Measurements from ENCODE around the gene VWDE. TPM values are rescaled to one million over a fixed set of nuclear protein-coding genes. Genes with fewer than 3 reads are reported as not detected.

VWDE gene
- total RNA-seq, 4 donors from 2014 or later = not detected

DNA sequence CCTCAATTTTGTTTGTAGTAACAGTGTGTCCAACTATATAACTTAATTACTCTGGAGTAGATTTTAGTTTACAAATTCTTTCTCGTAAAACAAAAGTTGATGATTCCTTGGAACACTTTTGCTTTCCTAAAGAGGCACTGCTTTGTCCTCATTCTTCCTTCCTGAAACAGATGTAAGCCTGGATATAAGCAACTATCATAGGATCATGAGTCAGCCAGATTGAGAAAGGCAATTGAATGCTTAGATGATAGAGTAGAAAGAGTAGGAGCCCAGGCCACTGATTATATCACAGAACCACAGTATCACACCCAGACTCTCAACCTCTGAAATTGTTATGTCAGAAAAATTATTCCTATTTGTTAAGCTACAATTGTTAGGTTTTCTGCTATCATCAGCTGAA is 122.6 kb downstream of the VWDE start:
- TF ChIP-seq, protein P1, sequence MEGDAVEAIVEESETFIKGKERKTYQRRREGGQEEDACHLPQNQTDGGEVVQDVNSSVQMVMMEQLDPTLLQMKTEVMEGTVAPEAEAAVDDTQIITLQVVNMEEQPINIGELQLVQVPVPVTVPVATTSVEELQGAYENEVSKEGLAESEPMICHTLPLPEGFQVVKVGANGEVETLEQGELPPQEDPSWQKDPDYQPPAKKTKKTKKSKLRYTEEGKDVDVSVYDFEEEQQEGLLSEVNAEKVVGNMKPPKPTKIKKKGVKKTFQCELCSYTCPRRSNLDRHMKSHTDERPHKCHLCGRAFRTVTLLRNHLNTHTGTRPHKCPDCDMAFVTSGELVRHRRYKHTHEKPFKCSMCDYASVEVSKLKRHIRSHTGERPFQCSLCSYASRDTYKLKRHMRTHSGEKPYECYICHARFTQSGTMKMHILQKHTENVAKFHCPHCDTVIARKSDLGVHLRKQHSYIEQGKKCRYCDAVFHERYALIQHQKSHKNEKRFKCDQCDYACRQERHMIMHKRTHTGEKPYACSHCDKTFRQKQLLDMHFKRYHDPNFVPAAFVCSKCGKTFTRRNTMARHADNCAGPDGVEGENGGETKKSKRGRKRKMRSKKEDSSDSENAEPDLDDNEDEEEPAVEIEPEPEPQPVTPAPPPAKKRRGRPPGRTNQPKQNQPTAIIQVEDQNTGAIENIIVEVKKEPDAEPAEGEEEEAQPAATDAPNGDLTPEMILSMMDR (IDR thresholded peaks at IDR 0.05; ENCODE audit: low read depth) = no peak

Other genes starting within 250 kb of the VWDE start
- gene TMEM106B, start 192.6 kb downstream of the VWDE start, total RNA-seq = 10 to 100 TPM; 29.0 to 66.2 (median 48.8) TPM
- 10 to 100 TPM in 1 of 4 donors, 1 to 10 TPM in 2, under 1 TPM in 1; 0.94 to 11.9 (median 3.2) TPM for gene SCIN, start 166.9 kb upstream of the VWDE start, total RNA-seq